Heart right ventricle (tissue), 16 donors: Measurements from ENCODE around the gene CCDC85C. TPM values are rescaled to one million over a fixed set of nuclear protein-coding genes. Genes with fewer than 3 reads are reported as not detected.

Experiments used
- ATAC-seq, 8 donors: fragments of 200-7000 bp; cut with Tn5 transposase; one replicate each; pipeline ENCODE4 v1.9.1; 2020; ENCODE audit warnings: mild to moderate bottlenecking in 8 of 8, moderate library complexity in 8 of 8, moderate number of reproducible peaks in 1 of 8
- DNase-seq, 2 donors: peaks; one replicate each; pipeline ENCODE4 v3.0.0-alpha.2; 2020
- H3K27ac ChIP-seq, 10 donors: fragments of 200-600 bp; sonication (generic) in 2 of 10; one replicate each; pipeline versions ENCODE4 v1.5.0 to v1.8.0; 2020 to 2022; ENCODE audit warnings: mild to moderate bottlenecking in 3 of 10
- H3K27me3 ChIP-seq, 7 donors: fragments of 200-600 bp; one replicate each; pipeline ENCODE4 v1.8.0; 2021 to 2022; ENCODE audit warnings: mild to moderate bottlenecking in 2 of 7
- H3K36me3 ChIP-seq, 9 donors: fragments of 200-600 bp; sonication (generic) in 1 of 9; one replicate each; pipeline versions ENCODE4 v1.5.0 to v1.8.0; 2020 to 2022; ENCODE audit warnings: mild to moderate bottlenecking in 2 of 9
- H3K4me1 ChIP-seq, 9 donors: fragments of 200-600 bp; sonication (generic) in 1 of 9; one replicate each; pipeline versions ENCODE4 v1.5.0 to v1.8.0; 2020 to 2022; ENCODE audit warnings: mild to moderate bottlenecking in 4 of 9
- H3K4me3 ChIP-seq, 10 donors: fragments of 200-600 bp; sonication (generic) in 2 of 10; one replicate each; pipeline versions ENCODE4 v1.5.0 to v1.8.0; 2020 to 2022; ENCODE audit warnings: mild to moderate bottlenecking in 7 of 10, moderate library complexity in 2 of 10
- H3K9me3 ChIP-seq, 11 donors: fragments of 200-600 bp in 10 of 11; sonication (generic) in 2 of 11; one replicate each; pipeline versions ENCODE4 v1.5.0 to v1.8.0; 2013 to 2022; ENCODE audit warnings: mild to moderate bottlenecking in 2 of 11, control low read depth in 1 of 11, moderate library complexity in 1 of 11
- WGBS, 2 donors: extraction: QIAGEN DNeasy Blood & Tissue Kit; methylation state at CpG; one replicate each; pipeline ENCODE4 v1.1.7; 2013; ENCODE audit warnings: inconsistent platforms in 1 of 2; 5-methylcytosine and 5-hydroxymethylcytosine counted together
- intact Hi-C, 10 donors: fragments of 100-400 bp; cut with DNase I; formaldehyde crosslinking; loops; one replicate each; pipeline versions ENCODE4 v1.11.1 to v1.14.2; 2022
- polyA plus RNA-seq, 2 donors: library from polyadenylated mRNA; stranded (reverse); fragments of 200-250 nt; gene quantifications; one replicate each; pipeline ENCODE4 v1.2.3, GENCODE V29; 2013
- total RNA-seq, 10 donors: library from RNA; stranded (reverse); fragmentation: NEBNext Ultra II Directional in 3 of 10; extraction: Animal tissue kit (Norgen Biotek cat#: 25700) in 3 of 10; gene quantifications; one replicate each; pipeline versions ENCODE4 v1.2.1 to v1.2.4, GENCODE V29; 2021 to 2023
- TF ChIP-seq, protein P1 (sequence below), 9 donors: fragments of 200-600 bp; sonication (generic) in 2 of 9; IDR thresholded peaks; one replicate each; pipeline versions ENCODE4 v1.5.0 to v1.8.0; 2021 to 2022; ENCODE audit warnings: antibody characterized with exemption in 9 of 9, mild to moderate bottlenecking in 5 of 9, moderate library complexity in 1 of 9
- donor health status: Arrhythmogenic right ventricular cardiomyopathy.
- donor health status: ischemic (EF 13 %, LVEDD 7.1; RV severe dilation, severe dysfunction).
- donor health status: healthy with polysubstance abuse.
- donor health status: DM: no; HTN: yes; CAD: no.
- donor health status: DM: no; HTN: no; CAD: no.
- donor health status: ischemic (EF 25% LVEDD 6.9; RV normal size, moderate dysfunction).
- donor health status: ischemic (EF 25% LVEDD 5.7; RV mildly dilated, moderate dysfunction).
- donor health status: healthy.
- donor health status: DM: yes; HTN: yes; CAD: no.
- donor health status: Ischemic cardiomyopathy.
- donor health status: ischemic (EF 35%, LVEDD 5.7; RV mildly dilated, moderate dysfunction).
- donor health status: nonischemic (EF 11% LVEDD 7.7; RV severe dilation, severe dysfunction).
- donor health status: DM: yes; HTN: yes; CAD: no.
- donor health status: PGD.
- donor health status: ischemic (EF 29% LVEDD 5.4; RV normal size, mild dysfunction).
- donor health status: nonischemic (EF 23%, LVEDD 6.1; RV moderate dilation, normal function).

CCDC85C gene
- total and polyA plus RNA-seq, 12 donors = 9.0 to 50.2 (median 31.5) TPM

GRCh38 chr14:99572173-99572999 is 31.6 kb downstream of the CCDC85C start:
- peaks cover 46 to 100% (median 96%) of the 10 kb centered on the region in 9 donors for H3K4me1 ChIP-seq
- DNase-seq = no peak
- no peaks in the 10 kb centered on the region for H3K27me3 ChIP-seq
- intact Hi-C loops = no loop called here
- no peak overlapping the region for H3K4me3 ChIP-seq
- no peaks in the 10 kb centered on the region for H3K9me3 ChIP-seq
- ATAC-seq = no peak
- H3K27ac ChIP-seq = peak overlapping the region in 9 of 10 donors; percentile 36 to 92 (median 82)
- no peaks in the 10 kb centered on the region for H3K36me3 ChIP-seq
- TF ChIP-seq, protein P1, sequence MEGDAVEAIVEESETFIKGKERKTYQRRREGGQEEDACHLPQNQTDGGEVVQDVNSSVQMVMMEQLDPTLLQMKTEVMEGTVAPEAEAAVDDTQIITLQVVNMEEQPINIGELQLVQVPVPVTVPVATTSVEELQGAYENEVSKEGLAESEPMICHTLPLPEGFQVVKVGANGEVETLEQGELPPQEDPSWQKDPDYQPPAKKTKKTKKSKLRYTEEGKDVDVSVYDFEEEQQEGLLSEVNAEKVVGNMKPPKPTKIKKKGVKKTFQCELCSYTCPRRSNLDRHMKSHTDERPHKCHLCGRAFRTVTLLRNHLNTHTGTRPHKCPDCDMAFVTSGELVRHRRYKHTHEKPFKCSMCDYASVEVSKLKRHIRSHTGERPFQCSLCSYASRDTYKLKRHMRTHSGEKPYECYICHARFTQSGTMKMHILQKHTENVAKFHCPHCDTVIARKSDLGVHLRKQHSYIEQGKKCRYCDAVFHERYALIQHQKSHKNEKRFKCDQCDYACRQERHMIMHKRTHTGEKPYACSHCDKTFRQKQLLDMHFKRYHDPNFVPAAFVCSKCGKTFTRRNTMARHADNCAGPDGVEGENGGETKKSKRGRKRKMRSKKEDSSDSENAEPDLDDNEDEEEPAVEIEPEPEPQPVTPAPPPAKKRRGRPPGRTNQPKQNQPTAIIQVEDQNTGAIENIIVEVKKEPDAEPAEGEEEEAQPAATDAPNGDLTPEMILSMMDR (IDR thresholded peaks at IDR 0.05) = no peak
- WGBS, 2 donors = 49 to 52% methylated on average over 18 of the region's 18 CpGs

DNA sequence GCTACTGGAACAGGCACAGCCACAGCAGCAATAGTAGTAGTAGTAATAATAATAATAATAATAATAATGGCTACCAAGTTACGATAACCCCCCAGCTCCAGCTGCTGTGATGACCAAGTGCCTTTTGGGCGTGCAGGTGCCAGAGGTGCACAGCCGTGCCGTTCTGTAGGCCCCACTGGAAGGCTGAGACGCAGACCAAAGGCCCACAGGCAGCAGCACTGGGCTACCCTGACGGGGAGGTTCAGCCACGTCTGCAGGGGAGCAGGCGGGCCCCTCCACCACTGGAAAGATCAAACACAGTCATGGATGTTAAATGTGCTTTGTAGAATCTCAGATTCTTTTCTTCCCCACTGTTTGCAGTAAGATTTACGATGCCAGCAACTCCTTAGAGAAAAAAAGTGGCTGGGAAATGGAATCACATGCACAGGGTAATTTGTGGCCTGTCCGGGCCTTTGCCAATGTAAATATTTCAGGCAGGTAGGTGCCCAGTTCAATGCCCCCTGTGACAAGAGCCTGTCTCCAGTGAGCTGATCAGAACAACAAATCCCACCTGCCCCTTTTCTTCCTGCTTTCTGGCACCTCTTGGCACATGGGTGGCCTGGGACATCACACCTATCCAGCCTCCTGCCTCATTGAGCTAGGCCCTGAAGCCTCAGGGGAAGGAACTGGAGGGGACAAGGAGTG is 32.6 kb downstream of the CCDC85C start:
- intact Hi-C loops = no loop called here
- TF ChIP-seq, protein P1 (IDR thresholded peaks at IDR 0.05) = no peak
- DNase-seq (no peak), ATAC-seq (no peak)
- no peaks in the 10 kb centered on the region for H3K27me3 ChIP-seq
- H3K36me3 ChIP-seq = no peaks in the 10 kb centered on the region
- peaks cover 40 to 100% (median 95%) of the 10 kb centered on the region in 9 donors for H3K4me1 ChIP-seq
- no peak overlapping the region for H3K4me3 ChIP-seq
- WGBS, 2 donors = 74 to 75% methylated on average over 10 of the region's 10 CpGs
- H3K9me3 ChIP-seq = no peaks in the 10 kb centered on the region
- H3K27ac ChIP-seq = peak overlapping the region in 8 of 10 donors; percentile 36 to 92 (median 72)

GRCh38 chr14:99570544-99571302 is 33.3 kb downstream of the CCDC85C start:
- DNase-seq (no peak), ATAC-seq (no peak)
- Histone ChIP-seq H3K4me3 (no peak overlapping the region), H3K27me3 (no peaks in the 10 kb centered on the region), H3K27ac (peak overlapping the region in 7 of 10 donors; percentile 37 to 92 (median 62)), H3K36me3 (no peaks in the 10 kb centered on the region), H3K4me1 (peaks cover 38 to 100% (median 95%) of the 10 kb centered on the region in 9 donors), H3K9me3 (no peaks in the 10 kb centered on the region)
- 70 to 78% methylated on average over 11 to 12 of the region's 12 CpGs for WGBS, 2 donors
- TF ChIP-seq, protein P1 (IDR thresholded peaks at IDR 0.05) = no peak
- intact Hi-C loops = no loop called here
